T-helper 22 cell (primary cell): ENCODE results near the gene TBC1D7.
"Not testable (repeated sequence)": the region's sequence is repeated elsewhere in the genome, so short reads cannot be mapped to it uniquely, and the experiment has no call there.

Source experiments
- DNase-seq: peaks from one replicate; pipeline ENCODE4 v3.0.0-alpha.2; 2020; ENCODE audit warnings: low read depth

Gene TBC1D7

DNA sequence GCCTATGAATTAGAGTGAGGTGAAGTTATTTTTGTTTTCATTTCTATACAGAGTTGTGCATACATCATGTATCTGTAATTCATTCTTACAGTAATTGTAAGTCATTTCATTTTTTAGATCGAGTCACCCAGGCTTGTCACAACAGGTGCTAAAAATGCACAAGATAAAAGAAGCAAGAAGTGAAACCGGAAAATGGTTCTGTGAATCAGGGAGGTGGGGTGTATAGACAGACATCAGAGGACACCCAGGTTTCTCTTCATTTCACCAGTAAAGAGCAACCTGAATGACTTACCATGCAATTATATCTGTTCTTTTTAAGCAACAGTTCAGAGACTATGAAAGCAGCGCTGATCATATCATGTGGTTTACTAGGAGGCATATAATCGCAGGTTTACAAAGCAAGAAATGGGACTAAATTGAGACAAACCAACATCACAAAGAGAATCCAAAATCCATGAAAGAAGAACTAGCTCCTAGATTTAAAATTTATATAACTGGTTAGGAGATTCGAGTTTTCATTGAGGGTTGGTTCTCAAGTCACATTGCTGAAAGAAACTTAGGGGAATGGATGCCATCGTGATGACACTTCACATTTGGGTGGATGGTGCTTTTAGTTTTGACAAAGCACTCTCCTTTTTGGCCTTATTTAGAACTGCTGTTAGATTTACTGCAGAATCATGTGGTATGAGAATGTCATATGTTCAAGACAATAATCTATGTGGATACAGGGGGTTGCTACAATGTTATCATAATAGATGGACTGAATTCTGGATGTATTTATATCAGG, 27.9 kb upstream of the TBC1D7 start:
- DNase-seq: no peak

GRCh38 chr6:13355043-13355945, 27.0 kb upstream of the TBC1D7 start:
- no peak for DNase-seq

DNA sequence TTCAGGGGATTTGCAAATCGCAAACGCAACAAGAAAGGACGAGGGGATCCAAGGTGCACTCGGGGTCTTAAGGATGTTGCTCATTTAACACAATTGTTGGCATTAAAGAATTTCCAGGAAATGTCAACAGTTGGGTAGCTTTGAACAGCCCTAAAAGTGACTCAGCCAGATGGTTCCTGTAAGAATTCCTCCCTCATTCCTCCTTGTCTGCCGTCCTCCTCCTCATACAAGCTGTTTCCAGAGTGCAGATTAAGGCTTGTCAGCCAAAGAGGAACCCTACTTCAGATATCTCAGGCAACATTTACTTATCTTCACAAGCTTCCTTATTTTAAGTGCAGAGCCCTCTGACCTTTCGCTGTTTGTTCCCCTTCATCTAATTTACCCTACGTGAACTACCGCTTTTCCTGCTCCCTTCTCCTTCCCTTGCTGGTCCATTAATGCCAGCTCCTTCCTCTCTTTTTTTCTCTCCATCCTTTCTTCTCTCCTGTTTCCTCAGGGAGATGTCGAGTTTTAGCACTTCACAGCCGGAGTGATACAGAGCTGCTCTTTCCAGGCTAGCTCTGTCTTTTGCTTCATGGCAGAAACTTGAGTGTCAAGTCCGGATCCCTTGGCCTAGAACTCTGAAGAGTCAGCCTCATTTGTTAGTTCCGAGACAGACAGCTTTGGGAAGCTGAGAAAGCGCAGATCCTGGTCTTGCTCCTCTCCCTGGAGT, 26.1 kb upstream of the TBC1D7 start:
- no peak for DNase-seq

- DNase-seq: no peak
These were observed 23.8 kb upstream of the TBC1D7 start for GRCh38 chr6:13352165-13352564.

DNA sequence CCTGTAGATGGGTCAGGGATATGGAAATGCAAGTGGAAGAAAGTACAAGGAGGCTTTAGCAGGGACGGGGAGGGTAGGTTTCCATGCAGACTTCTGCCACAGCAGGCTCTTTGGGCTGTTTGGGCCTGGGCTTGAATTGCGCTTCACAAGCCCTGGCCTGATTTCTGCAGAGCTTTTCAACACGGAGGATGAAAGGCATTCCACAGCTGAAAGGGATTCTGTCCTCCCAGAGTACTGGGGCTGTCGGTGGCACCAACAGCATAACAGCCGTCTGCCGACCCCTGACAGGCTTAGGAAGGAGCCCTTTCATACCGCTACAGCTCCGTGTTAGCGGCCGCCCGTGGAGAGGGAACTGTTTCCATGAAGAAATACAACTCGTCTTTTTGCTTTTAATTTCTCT, 22.9 kb upstream of the TBC1D7 start:
- DNase-seq: no peak

DNA sequence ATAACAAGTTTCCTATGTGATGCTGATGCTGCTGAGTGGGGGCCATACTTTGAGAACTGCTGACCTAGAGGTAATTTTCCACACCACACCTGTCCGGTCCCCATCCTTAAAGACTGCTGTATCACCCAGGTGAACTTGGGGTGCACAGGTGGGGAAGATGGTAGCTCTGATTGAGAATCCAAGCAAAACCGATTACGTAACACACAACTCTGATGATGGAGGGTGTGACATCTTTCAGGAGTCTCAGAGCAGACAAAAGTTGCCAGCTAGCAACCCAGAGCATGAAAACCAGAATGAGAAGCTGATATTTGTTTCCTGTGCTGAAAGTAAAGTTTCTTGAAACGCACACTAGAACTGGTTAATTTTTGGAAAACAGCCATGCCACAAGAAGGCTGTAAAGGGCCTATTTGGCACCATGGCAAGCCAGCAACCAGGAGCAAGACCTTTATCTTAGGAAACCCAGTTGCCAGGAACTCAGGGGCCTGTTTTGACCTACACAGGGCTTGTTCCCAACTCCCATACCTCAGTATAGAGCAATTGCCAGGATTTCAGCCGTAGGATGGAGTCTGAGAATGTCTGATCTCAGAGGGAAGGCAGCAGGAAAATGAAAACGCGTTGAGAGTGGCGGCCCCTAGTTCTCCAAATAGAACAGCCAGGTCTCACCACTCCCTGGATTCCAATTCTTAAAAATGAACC, 21.6 kb upstream of the TBC1D7 start:
- DNase-seq: no peak

- no peak for DNase-seq
These were observed 20.2 kb upstream of the TBC1D7 start for GRCh38 chr6:13348334-13349113.

DNA sequence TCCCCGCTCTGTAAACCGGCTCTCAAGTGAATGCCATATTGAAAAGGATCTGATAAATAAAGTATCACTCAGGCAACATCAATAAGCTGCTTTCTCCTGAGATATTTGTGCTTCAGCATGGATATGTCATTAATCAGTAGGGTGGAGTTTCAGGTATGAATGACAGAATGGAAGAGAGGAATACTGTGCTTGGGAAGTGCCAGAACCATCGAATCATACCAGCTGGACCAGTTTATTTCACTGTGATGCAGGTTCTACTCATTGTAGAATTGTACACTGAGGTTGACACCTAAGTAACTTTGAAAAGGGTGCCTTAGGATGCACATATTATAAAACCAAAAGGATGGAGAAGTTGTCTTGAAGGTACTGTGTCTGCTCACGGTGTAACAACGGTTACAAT, 17.9 kb upstream of the TBC1D7 start:
- no peak for DNase-seq

DNA sequence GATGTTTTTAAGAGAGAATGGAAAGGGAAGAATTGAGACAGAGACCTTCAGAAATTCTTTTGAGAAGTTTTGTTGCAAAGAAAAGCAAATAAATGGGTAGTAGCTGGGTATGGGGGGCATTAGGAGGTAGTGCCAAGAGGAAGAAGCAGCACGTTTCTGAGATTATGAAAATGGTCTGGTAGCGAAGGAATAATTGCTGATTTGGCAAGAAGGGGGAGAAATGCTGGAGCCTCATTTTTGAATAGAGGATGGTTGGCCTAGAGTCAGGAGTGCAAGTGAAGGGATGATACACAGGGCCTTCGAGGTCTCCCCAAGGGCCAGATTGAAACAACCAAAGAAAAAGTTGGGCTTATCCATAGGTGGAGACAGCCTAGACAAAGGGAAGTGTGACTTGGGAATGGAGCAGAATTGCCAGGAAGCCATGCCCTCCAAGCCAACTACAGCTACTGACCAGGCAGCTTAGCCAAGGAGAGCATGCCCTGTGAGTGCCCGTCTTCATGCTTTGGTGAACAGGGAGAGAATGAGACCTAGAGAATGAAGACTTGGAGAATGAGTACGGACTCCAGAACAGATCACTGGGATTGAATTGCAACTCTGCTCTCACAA, 14.2 kb upstream of the TBC1D7 start:
- no peak for DNase-seq

DNA sequence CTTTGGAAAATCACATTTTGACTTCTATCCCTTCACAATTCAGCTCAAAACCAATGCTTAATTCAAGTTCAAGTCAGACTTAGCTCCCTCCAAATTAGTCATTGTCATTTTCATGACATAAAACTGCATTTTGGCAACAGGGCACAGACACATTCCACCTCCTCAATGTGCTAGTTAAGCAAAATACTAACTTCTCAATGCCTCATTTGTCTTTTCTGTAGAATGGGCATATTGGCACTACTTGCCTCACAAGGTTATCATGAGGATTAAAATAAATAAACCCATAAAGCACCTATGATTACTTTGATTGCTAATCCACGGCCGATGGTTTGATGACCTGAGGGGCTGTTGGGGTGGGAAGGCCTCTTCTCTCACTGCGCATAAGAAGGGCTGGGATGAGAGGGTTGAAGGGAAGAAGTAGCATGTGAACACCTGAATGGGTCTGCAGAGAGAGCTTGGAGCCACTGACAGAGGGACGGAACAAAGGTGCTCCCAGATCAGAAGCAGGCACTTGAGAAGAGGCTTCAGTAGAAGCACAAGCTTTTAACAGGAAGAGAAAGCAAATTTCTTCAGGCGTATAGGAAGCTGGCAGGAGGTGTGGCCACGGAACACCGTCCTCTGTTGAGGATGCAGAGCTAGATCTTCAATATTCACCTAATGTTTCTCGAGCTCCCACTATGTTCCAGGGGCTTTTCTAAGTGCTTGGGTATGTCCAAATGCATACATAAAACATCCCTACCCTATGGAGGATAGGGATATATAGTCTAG, 11.7 kb upstream of the TBC1D7 start:
- no peak for DNase-seq

- no peak for DNase-seq
These were observed 9.7 kb upstream of the TBC1D7 start for GRCh38 chr6:13338038-13338437.

GRCh38 chr6:13336553-13336952, 8.2 kb upstream of the TBC1D7 start:
- peak; percentile 18 for DNase-seq

DNA sequence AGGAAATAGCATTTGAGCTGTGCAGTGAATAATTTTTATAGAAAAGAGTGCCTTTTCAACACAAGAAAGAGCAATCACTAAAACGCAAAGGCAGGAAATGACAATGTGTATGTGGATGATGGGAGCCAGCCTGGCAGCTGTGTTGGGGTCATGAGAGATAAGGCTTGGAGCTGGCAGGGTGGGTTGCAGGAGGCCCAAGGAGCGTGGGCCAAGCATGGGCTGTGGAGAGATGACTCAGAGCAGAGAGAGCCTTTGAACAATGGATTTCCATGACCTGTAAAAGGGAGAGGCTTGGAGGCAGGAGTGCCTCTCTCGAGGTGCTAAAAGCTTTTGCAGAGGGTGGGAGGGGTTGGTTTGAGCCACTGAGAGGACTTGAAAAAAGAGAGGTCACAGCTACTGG, 6.6 kb upstream of the TBC1D7 start:
- DNase-seq: no peak

DNA sequence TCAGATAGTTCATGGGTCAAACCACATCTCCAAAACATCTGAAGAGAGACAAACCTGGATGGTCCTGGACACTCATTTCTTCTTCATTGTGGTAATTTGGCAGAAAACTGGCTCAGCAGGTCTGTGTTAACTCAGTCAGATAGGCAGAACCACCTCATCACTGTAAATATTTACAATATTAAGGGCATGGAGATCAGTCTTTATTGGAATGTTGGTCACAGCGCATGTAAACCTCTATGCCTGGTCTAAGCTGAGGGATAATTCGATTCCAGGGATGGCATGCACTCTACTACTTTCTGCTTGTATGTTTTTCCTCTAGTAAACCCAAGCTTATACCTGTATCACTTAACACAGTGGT, 4.0 kb upstream of the TBC1D7 start:
- DNase-seq: no peak

DNA sequence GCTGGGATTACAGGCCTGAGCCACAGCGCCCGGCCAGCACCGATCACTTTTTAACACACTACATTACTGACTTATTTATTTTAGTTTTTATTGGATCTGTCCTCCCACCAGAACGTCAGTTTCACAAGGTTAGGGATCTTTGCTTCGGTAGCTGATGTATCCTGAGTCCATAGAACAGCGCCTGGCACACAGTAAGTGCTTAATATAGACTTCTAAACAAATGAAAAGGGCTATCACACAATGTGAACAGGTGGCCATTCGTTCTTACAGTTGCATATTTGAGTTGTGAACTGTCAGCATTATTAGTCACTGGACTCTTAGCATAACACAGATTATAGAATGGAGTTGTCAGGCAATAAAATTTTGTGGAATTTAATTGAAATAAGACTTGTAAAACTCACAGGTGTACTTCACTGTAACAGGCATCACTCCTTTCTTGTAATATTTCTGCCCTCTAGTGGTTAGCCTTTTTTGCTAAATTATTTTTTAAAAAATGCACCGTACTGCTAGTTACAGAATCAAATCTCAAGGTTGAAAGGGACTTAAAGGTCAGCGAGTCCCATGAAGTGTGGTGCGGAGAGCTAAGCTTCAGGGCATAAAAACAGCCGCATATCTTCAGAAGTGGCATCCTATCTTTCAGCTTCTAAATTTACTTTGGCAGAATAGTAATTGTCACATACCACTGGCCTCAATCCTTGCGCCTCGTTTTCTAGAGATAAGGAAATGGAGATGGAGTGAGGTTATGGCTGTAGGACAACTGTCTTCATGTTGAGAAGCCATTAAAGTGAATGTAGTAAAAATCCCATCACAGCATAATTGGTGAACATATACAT, 3.4 kb upstream of the TBC1D7 start:
- DNase-seq: no peak

DNA sequence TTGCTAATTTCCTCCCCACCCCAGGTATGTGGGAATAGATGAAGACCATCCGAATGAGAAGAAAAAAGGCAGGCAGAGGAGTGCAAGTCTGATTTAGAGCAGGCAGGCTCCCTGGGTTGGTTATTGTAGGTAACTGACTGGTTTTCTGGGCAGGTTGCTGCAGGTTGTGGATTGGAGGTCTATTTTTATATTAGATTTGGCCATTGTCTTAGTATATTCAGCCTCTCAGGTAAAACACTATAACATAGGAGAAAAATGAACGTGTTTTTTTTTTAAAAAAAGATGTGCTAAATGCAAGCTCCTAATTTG, 492 bp upstream of the TBC1D7 start:
- no peak for DNase-seq

GRCh38 chr6:13327691-13328075, 654 bp downstream of the TBC1D7 start:
- no peak for DNase-seq

DNA sequence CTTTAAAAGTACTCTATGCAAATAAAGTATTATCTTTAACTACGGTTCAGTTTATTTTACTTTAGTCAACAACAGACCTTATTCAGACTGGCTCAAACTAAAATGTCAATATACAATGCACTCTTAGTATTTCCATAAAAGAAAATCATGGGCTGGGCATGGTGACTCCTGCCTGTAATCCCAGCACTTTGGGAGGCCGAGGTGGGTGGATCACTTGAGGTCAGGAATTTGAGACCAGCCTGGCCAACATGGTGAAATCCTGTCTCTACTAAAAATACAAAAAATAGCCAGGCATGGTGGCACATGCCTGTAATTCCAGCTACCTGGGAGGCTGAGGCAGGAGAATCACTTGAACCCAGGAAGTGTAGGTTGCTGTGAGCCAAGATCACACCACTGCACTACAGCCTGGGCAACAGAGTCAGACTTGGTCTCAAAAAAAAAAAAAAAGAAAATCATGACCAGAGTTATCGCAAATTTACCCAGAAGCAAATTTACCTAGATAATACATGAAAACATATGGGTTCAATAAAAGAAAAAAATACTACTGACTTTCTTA, 2.2 kb downstream of the TBC1D7 start:
- DNase-seq: not testable (repeated sequence)

DNA sequence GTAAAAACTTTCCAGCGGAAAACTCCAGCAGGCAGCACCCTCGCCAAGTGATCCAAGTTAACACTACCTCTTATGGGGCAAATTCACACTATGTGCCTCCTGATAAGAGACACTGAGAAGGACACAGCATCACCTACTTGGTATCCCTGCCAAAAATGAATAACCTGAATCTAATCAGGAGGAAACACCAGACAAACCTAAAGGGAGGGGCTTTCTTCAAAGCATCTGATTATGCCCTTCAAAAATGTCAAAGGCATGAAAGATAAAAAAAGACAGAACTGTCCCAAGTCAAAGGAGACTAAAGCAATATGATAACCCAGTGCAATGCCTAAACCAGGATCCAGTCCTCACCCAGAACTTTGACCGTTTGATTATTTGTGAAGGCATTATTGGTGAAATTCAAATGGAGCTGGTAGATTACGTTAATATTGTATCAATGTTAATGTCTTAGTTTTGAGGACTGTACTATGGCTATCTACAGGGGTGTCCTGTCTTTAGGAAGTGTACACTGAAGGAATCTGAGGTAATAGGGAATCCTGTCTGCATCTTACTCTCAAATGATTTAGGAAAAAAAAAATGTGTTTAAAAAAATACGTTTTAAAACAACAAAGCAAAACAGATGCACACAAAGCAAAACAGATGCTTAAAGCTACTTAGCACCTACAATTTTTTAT, 8.3 kb downstream of the TBC1D7 start:
- no peak for DNase-seq
